Caco-2 (cell line): ENCODE results near the gene SCLT1. TPM values are rescaled to one million over a fixed set of nuclear protein-coding genes. Genes with fewer than 3 reads are reported as not detected.

Experiments used
- BruUV-seq: library from RNA; stranded (reverse); fragments of 400-500 nt; replicated peaks from 2 replicates; lab custom pipeline; 2021; lab: Mats Ljungman, UMichigan
- CTCF ChIA-PET: fragments of 300-600 bp; sonication (Branson Sonifier 250); formaldehyde crosslinking; loops from one replicate; lab custom pipeline; 2022; ENCODE audit warnings: antibody characterized with exemption; lab: Charles Lee
- POLR2A ChIA-PET: fragments of 300-600 bp; sonication (Branson Sonifier 250); formaldehyde crosslinking; loops from one replicate; lab custom pipeline; 2022; ENCODE audit warnings: antibody characterized with exemption; lab: Charles Lee
- DNase-seq, 2 experiments: peaks; one replicate each; pipeline versions ENCODE4 v3.0.0 to v3.0.0-alpha.2; 2020 to 2022
- H3K27me3 ChIP-seq: replicated peaks from 2 replicates; pipeline ENCODE4 v1.6.0; 2011; ENCODE audit warnings: low read length; ENCODE audit not compliant: control insufficient read depth, insufficient read depth
- H3K36me3 ChIP-seq: 2 replicates; pipeline ENCODE4 v1.5.1; 2011; ENCODE audit warnings: low read length; ENCODE audit not compliant: control insufficient read depth, insufficient read depth
- H3K4me1 ChIP-seq: fragments of 250-450 bp; sonication (Bioruptor Pico); 2 replicates; pipeline ENCODE4 v1.5.1; 2020; ENCODE audit warnings: mild to moderate bottlenecking
- H3K4me3 ChIP-seq: 2 replicates; pipeline ENCODE4 v1.5.1; 2011; ENCODE audit warnings: low read depth, mild to moderate bottlenecking, control low read depth, low read length
- H3K9me3 ChIP-seq: fragments of 250-450 bp; sonication (Bioruptor Pico); 2 replicates; pipeline ENCODE4 v1.5.1; 2020; ENCODE audit warnings: mild to moderate bottlenecking, moderate library complexity
- H3K27ac Mint-ChIP-seq: one replicate; pipeline ENCODE4 v1.8.0; 2022; ENCODE audit warnings: mixed read lengths; ENCODE audit not compliant: unreplicated experiment
- H3K27me3 Mint-ChIP-seq: one replicate; pipeline ENCODE4 v1.8.0; 2022; ENCODE audit warnings: mixed read lengths; ENCODE audit not compliant: insufficient read depth, unreplicated experiment
- H3K36me3 Mint-ChIP-seq: one replicate; pipeline ENCODE4 v1.8.0; 2022; ENCODE audit warnings: mild to moderate bottlenecking, mixed read lengths; ENCODE audit not compliant: insufficient read depth, unreplicated experiment
- H3K4me1 Mint-ChIP-seq: one replicate; pipeline ENCODE4 v1.8.0; 2022; ENCODE audit warnings: low read depth, mixed read lengths; ENCODE audit not compliant: unreplicated experiment
- H3K4me3 Mint-ChIP-seq: one replicate; pipeline ENCODE4 v1.8.0; 2022; ENCODE audit warnings: mild to moderate bottlenecking, moderate library complexity, mixed read lengths; ENCODE audit not compliant: unreplicated experiment
- H3K9me3 Mint-ChIP-seq: one replicate; pipeline ENCODE4 v1.8.0; 2022; ENCODE audit warnings: mixed read lengths; ENCODE audit not compliant: unreplicated experiment
- intact Hi-C: fragments of 100-400 bp; cut with micrococcal nuclease; formaldehyde crosslinking; loops from one replicate; pipeline ENCODE4 v1.10.0; 2022; ENCODE audit not compliant: unreplicated experiment
- total RNA-seq: library from RNA; stranded (reverse); gene quantifications from 2 replicates; pipeline ENCODE4 v1.2.3, GENCODE V29; 2022
- TF ChIP-seq, protein P1 (sequence below), 2 experiments: fragments of 200-600 bp in 1 of 2; IDR thresholded peaks; 1 replicate in 1 of 2; 2 replicates in 1 of 2; pipeline versions ENCODE4 v1.5.1 to v1.8.0; 2011 to 2022; ENCODE audit warnings: antibody characterized with exemption in 1 of 2, control low read depth in 1 of 2, inconsistent platforms in 1 of 2, low read depth in 1 of 2, low read length in 1 of 2, mild to moderate bottlenecking in 1 of 2, moderate library complexity in 1 of 2; ENCODE audit not compliant: insufficient read depth in 1 of 2, severe bottlenecking in 1 of 2, unreplicated experiment in 1 of 2

The SCLT1 gene
- total RNA-seq, 1 experiment from 2014 or later, result 9.3 TPM

DNA sequence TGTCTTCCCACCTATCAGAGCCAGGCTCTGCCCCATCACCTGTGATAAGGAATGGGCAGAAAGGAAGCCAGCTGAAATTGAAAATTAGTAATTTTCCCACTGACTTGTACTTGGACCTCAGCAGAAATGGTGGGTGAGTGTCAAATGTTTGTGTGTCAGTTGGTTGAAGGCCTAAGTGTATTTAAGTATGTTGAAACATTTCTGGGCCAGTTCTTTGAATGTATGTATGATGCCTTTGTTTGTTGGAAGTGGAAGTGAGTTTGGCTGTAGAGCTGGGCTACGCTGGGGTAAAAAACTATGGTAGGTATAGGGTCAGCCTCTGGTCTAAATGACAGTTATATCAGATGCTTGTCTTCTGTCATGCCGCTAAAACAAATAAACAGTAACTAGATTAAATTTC, 256.1 kb downstream of the SCLT1 start:
- Mint-ChIP-seq H3K27me3 (no peaks in the 10 kb centered on the region), H3K9me3 (no peaks in the 10 kb centered on the region), H3K4me1 (peaks cover 25% of the 10 kb centered on the region), H3K36me3 (peaks cover 19% of the 10 kb centered on the region), H3K27ac (no peak overlapping the region), H3K4me3 (no peak overlapping the region)
- intact Hi-C loops, result no loop called here
- CTCF ChIA-PET, result interaction anchor here (0.7 kb wide), 1 partner anchor 87 kb away, joined by 4 read pairs; no protein-coding TSS in a partner anchor
- TF ChIP-seq, protein P1, sequence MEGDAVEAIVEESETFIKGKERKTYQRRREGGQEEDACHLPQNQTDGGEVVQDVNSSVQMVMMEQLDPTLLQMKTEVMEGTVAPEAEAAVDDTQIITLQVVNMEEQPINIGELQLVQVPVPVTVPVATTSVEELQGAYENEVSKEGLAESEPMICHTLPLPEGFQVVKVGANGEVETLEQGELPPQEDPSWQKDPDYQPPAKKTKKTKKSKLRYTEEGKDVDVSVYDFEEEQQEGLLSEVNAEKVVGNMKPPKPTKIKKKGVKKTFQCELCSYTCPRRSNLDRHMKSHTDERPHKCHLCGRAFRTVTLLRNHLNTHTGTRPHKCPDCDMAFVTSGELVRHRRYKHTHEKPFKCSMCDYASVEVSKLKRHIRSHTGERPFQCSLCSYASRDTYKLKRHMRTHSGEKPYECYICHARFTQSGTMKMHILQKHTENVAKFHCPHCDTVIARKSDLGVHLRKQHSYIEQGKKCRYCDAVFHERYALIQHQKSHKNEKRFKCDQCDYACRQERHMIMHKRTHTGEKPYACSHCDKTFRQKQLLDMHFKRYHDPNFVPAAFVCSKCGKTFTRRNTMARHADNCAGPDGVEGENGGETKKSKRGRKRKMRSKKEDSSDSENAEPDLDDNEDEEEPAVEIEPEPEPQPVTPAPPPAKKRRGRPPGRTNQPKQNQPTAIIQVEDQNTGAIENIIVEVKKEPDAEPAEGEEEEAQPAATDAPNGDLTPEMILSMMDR (IDR thresholded peaks at IDR 0.05; ENCODE audit: insufficient read depth in 1 of 2, low read depth in 1 of 2, low read length in 1 of 2, severe bottlenecking in 1 of 2, unreplicated experiment in 1 of 2), result no peak
- no peaks in the 10 kb centered on the region for H3K9me3 ChIP-seq
- POLR2A ChIA-PET, result no interaction called here
- peaks cover 13% of the 10 kb centered on the region; the same call in 1 of the 2 replicates for H3K4me1 ChIP-seq
- H3K4me3 ChIP-seq, result no peak overlapping the region
- DNase-seq, result no peak
- H3K36me3 ChIP-seq, result no peaks in the 10 kb centered on the region; the same call in 1 of the 2 replicates
- no TSS peak for BruUV-seq
- H3K27me3 ChIP-seq, result no peaks in the 10 kb centered on the region

DNA sequence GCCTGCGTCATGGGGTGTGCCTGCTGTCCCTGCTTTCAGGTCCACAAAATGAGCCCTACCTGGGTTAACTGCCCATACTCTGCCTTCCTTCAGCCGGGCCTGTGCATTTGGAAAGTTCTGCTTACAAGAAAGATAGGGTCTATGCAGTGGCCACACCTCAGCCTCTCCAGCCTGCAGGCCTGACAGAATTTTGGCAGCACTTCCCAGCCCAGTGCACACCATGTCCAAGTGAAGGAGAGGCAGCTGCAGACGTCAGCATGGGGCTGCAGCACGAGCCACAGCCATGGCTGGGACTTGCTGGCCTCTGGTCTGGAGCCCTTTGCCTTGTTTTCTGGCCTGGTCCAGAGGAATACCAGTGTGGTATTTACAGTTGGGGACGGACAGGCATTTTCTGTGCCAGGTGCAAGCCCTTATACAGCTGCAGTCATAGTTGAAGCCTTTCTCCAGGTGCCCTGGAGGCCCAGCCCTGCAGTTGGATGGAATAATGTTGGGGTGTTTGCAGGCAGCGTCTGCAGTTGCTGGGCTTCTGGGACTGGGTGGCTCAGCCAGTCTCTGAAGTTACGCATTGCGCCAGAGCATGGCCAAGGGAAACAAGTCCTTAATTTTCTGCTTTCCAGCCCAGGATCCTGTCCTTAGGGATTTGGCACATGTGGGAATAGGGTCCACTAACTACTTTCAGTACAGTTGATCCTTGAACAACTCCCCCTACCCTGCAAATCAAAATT, 257.7 kb downstream of the SCLT1 start:
- TF ChIP-seq, protein P1 (IDR thresholded peaks at IDR 0.05; ENCODE audit: insufficient read depth in 1 of 2, low read depth in 1 of 2, low read length in 1 of 2, severe bottlenecking in 1 of 2, unreplicated experiment in 1 of 2), result no peak
- H3K36me3 Mint-ChIP-seq, result peaks cover 11% of the 10 kb centered on the region
- Histone ChIP-seq H3K36me3 (no peaks in the 10 kb centered on the region; the same call in 1 of the 2 replicates), H3K4me3 (no peak overlapping the region), H3K4me1 (peaks cover 19% of the 10 kb centered on the region), H3K9me3 (no peaks in the 10 kb centered on the region), H3K27me3 (no peaks in the 10 kb centered on the region)
- no peak overlapping the region for H3K27ac Mint-ChIP-seq
- H3K4me1 Mint-ChIP-seq, result peaks cover 26% of the 10 kb centered on the region
- no peak overlapping the region for H3K4me3 Mint-ChIP-seq
- ChIA-PET POLR2A (interaction anchor here (0.5 kb wide), 1 partner anchor 54 kb away, joined by 9 read pairs; no protein-coding TSS in a partner anchor), CTCF (no interaction called here)
- no peaks in the 10 kb centered on the region for H3K27me3 Mint-ChIP-seq
- BruUV-seq, result no TSS peak
- DNase-seq, result no peak
- intact Hi-C loops, result no loop called here
- H3K9me3 Mint-ChIP-seq, result no peaks in the 10 kb centered on the region

Other genes with a start within 250 kb of the SCLT1 start
- gene C4orf33, start 2.6 kb upstream of the SCLT1 start, total RNA-seq, result 6.2 TPM in 2 replicates